ENCODE results near the gene SPTAN1. TPM values are rescaled to one million over a fixed set of nuclear protein-coding genes. Genes with fewer than 3 reads are reported as not detected.
"Not testable (repeated sequence)": the region's sequence is repeated elsewhere in the genome, so short reads cannot be mapped to it uniquely, and the experiment has no call there.

The SPTAN1 gene
- total RNA-seq, 4 donors from 2014 or later = 234 to 464 (median 328) TPM

- no peak for TF ChIP-seq POLR2A (IDR thresholded peaks at IDR 0.05)
- TF ChIP-seq, protein P1, sequence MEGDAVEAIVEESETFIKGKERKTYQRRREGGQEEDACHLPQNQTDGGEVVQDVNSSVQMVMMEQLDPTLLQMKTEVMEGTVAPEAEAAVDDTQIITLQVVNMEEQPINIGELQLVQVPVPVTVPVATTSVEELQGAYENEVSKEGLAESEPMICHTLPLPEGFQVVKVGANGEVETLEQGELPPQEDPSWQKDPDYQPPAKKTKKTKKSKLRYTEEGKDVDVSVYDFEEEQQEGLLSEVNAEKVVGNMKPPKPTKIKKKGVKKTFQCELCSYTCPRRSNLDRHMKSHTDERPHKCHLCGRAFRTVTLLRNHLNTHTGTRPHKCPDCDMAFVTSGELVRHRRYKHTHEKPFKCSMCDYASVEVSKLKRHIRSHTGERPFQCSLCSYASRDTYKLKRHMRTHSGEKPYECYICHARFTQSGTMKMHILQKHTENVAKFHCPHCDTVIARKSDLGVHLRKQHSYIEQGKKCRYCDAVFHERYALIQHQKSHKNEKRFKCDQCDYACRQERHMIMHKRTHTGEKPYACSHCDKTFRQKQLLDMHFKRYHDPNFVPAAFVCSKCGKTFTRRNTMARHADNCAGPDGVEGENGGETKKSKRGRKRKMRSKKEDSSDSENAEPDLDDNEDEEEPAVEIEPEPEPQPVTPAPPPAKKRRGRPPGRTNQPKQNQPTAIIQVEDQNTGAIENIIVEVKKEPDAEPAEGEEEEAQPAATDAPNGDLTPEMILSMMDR (IDR thresholded peaks at IDR 0.05) = no peak
- no peak for TF ChIP-seq POLR2AphosphoS5 (IDR thresholded peaks at IDR 0.05)
- TF ChIP-seq EP300 (IDR thresholded peaks at IDR 0.05; ENCODE audit: low read depth) = no peak
- peak overlapping the region; percentile 79 to 93 (median 89) for H3K27ac ChIP-seq
- no peaks in the 10 kb centered on the region for H3K27me3 ChIP-seq
- DNase-seq = no peak
- H3K4me1 ChIP-seq = peaks cover 14 to 22% (median 20%) of the 10 kb centered on the region in 4 donors
- 26 to 33% methylated on average over 6 of the region's 6 CpGs for WGBS, 2 donors (ENCODE audit: low coverage in 1 of 2)
- H3K36me3 ChIP-seq = peaks cover 0 to 10% (median 3%) of the 10 kb centered on the region in 4 donors
- in situ Hi-C loops (cut with MboI; ENCODE audit: low pct_ligation_motif_present in 1 of 4, low pct_unique_long_range_greater_than_20kb in 1 of 4, low sequenced_read_pairs in 3 of 4) = no loop called here
- no peaks in the 10 kb centered on the region for H3K9me3 ChIP-seq
- intact Hi-C loops (cut with DNase I; ENCODE audit: low total_unique reads) = loop anchor here (5.0 kb wide), 1 partner anchor 42 kb away; no protein-coding TSS in a partner anchor
- H3K4me3 ChIP-seq = peak overlapping the region in 3 of 4 donors; percentile 59 to 96 (median 68)
Measured at GRCh38 chr9:128505414-128505765, 47.0 kb upstream of the SPTAN1 start.

GRCh38 chr9:128505906-128506305 is 46.5 kb upstream of the SPTAN1 start:
- H3K9me3 ChIP-seq; in situ Hi-C loops (cut with MboI; ENCODE audit: low pct_ligation_motif_present in 1 of 4, low pct_unique_long_range_greater_than_20kb in 1 of 4, low sequenced_read_pairs in 3 of 4); DNase-seq; H3K27me3 ChIP-seq: not testable (repeated sequence)
- H3K4me1 ChIP-seq = peaks cover 14 to 22% (median 20%) of the 10 kb centered on the region in 4 donors
- H3K36me3 ChIP-seq = peaks cover 0 to 14% (median 3%) of the 10 kb centered on the region in 4 donors
- peak overlapping the region in 1 of 4 donors; percentile 96 for H3K4me3 ChIP-seq
- intact Hi-C loops (cut with DNase I; ENCODE audit: low total_unique reads) = loop anchor here (5.0 kb wide), 1 partner anchor 41 kb away; no protein-coding TSS in a partner anchor
- H3K27ac ChIP-seq = peak overlapping the region in 1 of 4 donors; percentile 93
- WGBS, 2 donors (ENCODE audit: low coverage in 1 of 2) = 88 to 91% methylated on average over 9 to 12 of the region's 12 CpGs

DNA sequence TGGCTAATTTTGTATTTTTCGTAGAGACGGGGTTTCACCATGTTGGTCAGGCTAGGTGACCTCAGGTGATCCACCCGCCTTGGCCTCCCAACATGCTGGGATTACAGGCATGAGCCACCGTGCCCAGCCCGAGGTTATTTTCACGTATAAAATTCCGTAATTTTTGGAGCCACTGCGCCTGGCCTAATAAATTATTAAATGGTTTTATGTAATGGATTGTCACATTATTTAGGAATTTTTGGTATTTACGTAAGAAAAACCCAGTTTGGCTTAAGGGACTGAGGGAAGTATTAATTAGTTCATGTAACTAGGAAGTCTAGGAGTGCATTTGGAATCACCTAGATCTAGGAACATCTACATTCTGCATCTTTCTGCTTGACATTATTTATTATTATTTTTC is 39.6 kb upstream of the SPTAN1 start:
- H3K27ac ChIP-seq = no peak overlapping the region
- in situ Hi-C loops (cut with MboI; ENCODE audit: low pct_ligation_motif_present in 1 of 4, low pct_unique_long_range_greater_than_20kb in 1 of 4, low sequenced_read_pairs in 3 of 4) = no loop called here
- no peak for DNase-seq
- 95 to 96% methylated on average over 4 to 9 of the region's 9 CpGs for WGBS, 2 donors (ENCODE audit: low coverage in 1 of 2)
- TF ChIP-seq EP300 (IDR thresholded peaks at IDR 0.05; ENCODE audit: low read depth) (no peak), POLR2AphosphoS5 (IDR thresholded peaks at IDR 0.05) (no peak), POLR2A (IDR thresholded peaks at IDR 0.05) (no peak)
- TF ChIP-seq, protein P1 (IDR thresholded peaks at IDR 0.05) = no peak
- no peaks in the 10 kb centered on the region for H3K27me3 ChIP-seq
- no peak overlapping the region for H3K4me3 ChIP-seq
- intact Hi-C loops (cut with DNase I; ENCODE audit: low total_unique reads) = no loop called here
- H3K36me3 ChIP-seq = peaks cover 0 to 49% (median 20%) of the 10 kb centered on the region in 4 donors
- no peaks in the 10 kb centered on the region for H3K9me3 ChIP-seq
- H3K4me1 ChIP-seq = no peaks in the 10 kb centered on the region

DNA sequence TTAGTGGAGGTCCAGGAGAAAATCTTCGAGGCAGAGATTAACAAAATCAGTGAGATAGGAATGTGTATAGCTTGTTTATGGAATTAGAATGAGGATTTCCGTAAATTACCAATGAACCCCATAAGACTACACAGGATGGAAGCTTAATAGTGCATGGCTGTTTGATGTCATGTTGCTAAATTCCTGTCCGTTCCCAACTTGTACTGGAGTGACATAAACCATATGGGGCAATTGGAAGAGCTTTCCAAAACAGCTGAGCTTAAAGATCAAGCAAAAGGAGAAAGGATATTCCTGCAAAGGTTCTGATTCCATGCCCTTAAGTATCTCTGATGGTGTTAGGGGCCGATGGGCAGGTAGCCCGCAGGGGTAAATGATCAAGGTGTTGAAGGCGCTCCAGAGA is 30.4 kb upstream of the SPTAN1 start:
- Histone ChIP-seq H3K9me3 (no peaks in the 10 kb centered on the region), H3K4me1 (peaks cover 0 to 5% (median 0%) of the 10 kb centered on the region in 4 donors), H3K27me3 (no peaks in the 10 kb centered on the region), H3K36me3 (peaks cover 0 to 62% (median 31%) of the 10 kb centered on the region in 4 donors), H3K4me3 (no peak overlapping the region), H3K27ac (no peak overlapping the region)
- 75 to 90% methylated on average over 3 to 6 of the region's 6 CpGs for WGBS, 2 donors (ENCODE audit: low coverage in 1 of 2)
- intact Hi-C loops (cut with DNase I; ENCODE audit: low total_unique reads) (loop anchor here (5.0 kb wide), 1 partner anchor 1350 kb away; no protein-coding TSS in a partner anchor), in situ Hi-C loops (cut with MboI; ENCODE audit: low pct_ligation_motif_present in 1 of 4, low pct_unique_long_range_greater_than_20kb in 1 of 4, low sequenced_read_pairs in 3 of 4) (no loop called here)
- DNase-seq = no peak
- TF ChIP-seq POLR2A (IDR thresholded peaks at IDR 0.05) (no peak), POLR2AphosphoS5 (IDR thresholded peaks at IDR 0.05) (no peak), EP300 (IDR thresholded peaks at IDR 0.05; ENCODE audit: low read depth) (no peak)
- TF ChIP-seq, protein P1 (IDR thresholded peaks at IDR 0.05) = no peak
